Stimulated activated CD4-positive, alpha-beta T cell treated with anti-CD3 and anti-CD28 coated beads, Interleukin-2, amount 100 ng/mL, for 4 hours (primary cell): Measurements from ENCODE around the gene KRT81.
"Not testable (repeated sequence)": the region's sequence is repeated elsewhere in the genome, so short reads cannot be mapped to it uniquely, and the experiment has no call there.

Source experiments
- DNase-seq: peaks from one replicate; pipeline ENCODE4 v3.0.0-alpha.2; 2020; ENCODE audit warnings: low read depth

The KRT81 gene

GRCh38 chr12:52253391-52254179 is 37.7 kb downstream of the KRT81 start:
- DNase-seq, result no peak

DNA sequence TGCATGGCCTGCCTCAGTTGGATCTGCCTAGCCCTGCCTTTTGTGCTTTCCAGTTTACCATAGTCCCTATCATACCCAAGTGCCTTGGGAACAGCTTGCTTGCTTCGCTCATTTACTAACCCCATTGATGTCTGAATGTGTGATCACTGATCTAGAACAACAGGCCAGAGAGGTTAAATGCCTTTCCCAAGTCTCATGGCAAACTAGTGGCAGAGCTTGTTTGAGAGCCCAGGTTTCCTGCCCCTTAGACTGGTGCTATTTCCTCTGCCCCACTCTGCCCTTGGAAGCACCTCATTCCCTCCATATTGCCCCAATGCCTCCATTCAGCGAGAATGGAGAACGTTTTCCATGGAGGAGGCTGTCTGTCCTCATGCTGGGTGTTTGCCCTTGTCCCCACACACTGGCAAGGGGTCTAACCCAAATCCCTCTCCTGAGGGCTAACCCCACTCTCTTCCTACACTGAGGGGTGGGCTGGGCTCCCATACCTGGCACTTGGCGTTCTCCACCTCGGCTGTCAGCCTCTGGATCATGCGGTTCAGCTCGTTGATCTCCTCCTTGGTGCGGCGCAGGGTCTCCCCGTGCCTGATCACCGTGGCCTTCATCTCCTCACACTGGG is 38.5 kb downstream of the KRT81 start:
- no peak for DNase-seq

GRCh38 chr12:52252175-52252615 is 39.1 kb downstream of the KRT81 start:
- not testable (repeated sequence) for DNase-seq

GRCh38 chr12:52251367-52252051 is 39.8 kb downstream of the KRT81 start:
- no peak for DNase-seq

DNA sequence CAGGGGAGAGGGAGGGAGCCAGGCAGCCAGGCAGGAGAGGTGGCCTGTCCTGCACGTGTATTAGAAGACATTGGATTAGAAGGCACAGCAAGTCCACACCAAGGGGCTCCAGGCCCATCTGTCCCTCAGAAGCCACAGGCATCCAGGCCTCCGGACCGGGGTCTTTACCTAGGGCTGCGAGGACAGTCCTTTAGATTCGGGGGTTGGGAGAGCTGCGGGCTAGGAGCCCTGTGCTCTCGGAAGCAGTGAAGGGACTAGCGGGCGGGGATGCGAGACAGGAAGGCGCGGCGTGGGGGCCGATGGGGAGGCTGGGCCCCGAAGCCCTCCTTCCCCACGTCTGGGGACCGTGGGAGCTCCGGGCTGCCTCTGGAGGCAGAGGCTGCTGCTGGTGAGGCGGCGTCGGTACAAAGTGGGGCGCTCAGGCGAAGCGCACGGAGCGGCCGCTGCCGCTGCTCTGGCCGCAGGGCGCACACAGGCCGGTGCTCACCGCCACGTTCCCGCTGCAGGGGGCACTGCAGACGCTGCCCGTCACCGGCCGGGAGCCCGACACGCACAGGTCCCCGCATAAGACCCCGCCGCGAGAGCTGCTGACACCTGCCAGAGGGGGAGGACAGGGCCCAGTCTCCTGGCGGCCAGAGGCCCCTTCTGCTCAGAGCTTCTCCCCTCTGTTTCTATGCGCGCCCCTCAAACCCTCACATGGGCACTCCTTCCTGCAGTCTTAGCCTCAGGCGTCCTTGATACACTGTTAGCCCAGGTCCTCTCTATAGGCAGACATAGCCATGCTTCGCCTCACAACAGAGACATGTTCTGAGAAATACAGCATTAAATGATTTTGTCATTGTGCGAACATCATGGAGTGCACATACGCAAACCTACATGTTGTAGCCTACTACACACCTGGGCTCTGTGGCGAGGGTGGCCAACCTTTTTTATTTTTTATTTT is 41.0 kb downstream of the KRT81 start:
- DNase-seq, result no peak

DNA sequence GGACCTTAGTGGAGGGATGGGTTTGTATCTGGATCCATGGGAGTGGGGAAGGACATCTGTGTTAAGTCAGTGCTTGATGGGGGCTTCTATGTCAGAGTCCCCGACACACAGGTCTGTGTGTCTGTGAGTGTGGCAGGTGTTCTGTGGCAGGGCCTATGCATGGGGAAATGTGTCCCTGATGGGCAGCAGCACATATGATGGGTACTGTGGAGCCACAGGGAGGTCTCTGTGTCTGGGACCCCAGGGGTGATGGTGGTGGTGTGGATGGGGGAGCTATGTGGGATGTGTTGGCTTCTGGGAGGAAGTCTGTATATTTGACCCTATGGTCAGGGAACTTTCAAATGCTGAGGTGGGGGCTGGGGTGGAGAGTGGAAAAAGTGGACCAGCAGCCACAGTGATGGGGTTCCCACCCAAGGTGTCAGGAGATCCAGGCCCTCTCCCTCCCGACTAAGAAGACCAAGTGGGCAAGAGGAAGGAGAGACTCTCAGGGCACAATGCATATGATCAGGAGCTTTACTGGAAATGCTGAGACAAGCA is 41.8 kb downstream of the KRT81 start:
- DNase-seq, result no peak

DNA sequence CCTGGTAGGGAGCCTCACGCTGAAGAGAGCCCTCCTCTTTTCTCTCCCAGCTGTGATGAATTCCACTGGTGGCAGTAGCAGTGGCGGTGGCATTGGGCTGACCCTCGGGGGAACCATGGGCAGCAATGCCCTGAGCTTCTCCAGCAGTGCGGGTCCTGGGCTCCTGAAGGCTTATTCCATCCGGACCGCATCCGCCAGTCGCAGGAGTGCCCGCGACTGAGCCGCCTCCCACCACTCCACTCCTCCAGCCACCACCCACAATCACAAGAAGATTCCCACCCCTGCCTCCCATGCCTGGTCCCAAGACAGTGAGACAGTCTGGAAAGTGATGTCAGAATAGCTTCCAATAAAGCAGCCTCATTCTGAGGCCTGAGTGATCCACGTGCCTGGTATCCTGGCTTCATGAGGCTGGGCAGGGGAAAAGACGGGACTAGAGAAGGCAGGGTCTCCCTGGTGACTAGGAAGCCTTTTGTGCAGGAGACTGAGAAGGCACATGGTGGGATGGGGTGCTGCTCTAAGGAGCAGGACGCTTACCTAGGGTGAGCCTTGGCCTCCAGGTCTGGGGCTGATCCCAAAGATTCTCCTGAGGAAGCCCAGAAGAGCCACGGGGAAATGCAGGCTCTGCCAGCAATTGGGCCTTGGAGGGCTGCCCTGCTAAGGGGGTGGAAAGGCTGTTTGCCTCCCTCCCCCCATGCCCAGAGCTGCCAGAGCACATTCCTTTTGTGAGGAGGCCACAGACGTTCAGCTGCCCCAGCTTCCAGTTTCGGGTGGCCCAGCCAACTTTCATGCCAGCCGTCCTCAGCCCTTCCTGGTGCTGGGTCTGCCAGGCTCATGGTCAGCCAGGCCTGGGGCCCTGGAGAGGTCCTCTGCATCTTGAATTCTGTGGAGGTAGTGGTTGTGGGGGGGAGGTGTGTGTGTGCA is 42.5 kb downstream of the KRT81 start:
- no peak for DNase-seq

DNA sequence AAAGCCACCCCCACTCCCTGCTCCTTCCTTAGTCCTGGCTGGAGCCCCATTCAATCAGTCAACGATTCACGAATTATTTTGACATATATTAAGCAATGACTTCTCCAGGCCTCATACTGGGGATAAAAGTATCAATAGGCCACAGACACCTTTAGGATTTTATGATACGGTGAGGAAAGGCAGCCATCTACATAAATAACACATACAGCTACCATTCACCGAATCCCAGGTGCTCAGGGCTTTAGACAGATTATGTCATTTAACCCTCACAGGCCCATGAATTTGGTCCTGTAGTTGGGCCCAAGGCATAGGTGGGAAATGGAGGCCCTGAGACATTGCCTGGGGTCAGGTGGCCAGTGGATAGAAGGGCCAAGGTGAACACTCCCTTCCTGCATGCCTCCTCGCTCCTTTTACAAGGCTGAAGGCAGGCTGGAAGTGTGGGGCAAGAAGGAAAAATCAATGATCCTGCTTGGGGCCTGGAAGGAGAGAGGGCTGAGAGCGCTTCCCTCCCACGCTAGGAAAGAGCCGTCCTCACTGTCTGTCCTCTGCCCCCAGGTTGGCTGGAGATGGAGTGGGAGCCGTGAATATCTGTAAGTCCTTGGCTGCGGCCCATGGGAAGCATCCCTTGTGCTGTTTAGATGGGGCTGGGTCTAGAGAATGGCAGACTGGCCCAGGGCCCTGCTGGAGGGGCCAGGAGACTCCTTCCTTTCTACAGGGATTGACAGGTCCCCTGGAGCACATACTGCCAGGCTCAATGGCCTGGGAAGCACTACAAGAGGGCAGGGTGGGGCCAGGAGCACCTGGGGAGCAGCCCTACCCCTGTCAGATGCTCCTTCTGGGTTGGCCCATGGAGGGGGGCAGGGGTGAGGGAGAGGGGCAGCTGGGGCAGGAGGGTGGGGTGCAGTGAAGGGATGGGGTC is 43.5 kb downstream of the KRT81 start:
- no peak for DNase-seq

- DNase-seq, result no peak
Observed at GRCh38 chr12:52246720-52247621, 44.4 kb downstream of the KRT81 start.

- no peak for DNase-seq
Observed at GRCh38 chr12:52245962-52246569, 45.3 kb downstream of the KRT81 start.

DNA sequence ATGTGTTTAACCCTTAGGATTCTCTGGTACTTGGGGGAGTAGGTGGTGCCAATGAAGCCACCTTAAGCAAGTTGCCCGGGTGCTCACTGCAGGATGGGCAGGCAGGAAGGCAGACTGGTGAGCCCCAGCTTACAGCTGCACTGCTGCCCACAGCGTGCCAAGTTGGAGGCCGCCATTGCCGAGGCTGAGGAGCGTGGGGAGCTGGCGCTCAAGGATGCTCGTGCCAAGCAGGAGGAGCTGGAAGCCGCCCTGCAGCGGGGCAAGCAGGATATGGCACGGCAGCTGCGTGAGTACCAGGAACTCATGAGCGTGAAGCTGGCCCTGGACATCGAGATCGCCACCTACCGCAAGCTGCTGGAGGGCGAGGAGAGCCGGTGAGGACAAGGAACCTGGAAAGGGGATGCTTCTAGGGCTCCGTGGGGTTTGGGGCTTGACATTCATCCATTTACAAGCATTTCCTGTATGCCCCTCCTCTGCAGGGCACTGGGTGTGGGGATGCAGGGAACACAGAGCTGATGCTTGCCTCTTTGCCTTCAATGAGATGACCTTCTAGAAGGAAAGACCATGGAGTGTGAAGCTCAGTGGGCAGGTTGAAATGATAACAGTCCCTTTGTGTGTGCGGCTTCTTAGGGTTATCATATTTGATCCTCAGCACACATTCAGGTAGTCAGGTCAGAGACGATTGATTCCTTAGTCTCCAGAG is 45.9 kb downstream of the KRT81 start:
- no peak for DNase-seq

GRCh38 chr12:52244615-52244994 is 46.7 kb downstream of the KRT81 start:
- no peak for DNase-seq

- peak; percentile 35 for DNase-seq
Observed at GRCh38 chr12:52243856-52244614, 47.3 kb downstream of the KRT81 start.

- DNase-seq, result no peak
Observed at GRCh38 chr12:52243259-52243855, 48.0 kb downstream of the KRT81 start.

GRCh38 chr12:52242442-52243258 is 48.7 kb downstream of the KRT81 start:
- no peak for DNase-seq
